GM21528 (cell line): ENCODE measurements around the gene LELP1.
"Not testable (repeated sequence)": the region's sequence is repeated elsewhere in the genome, so short reads cannot be mapped to it uniquely, and the experiment has no call there.

Experiments
- ATAC-seq: cut with Tn5 transposase; IDR thresholded peaks from one replicate; pipeline ENCODE4 v1.9.1; 2021; ENCODE audit warnings: mild to moderate bottlenecking, moderate library complexity; ENCODE audit not compliant: unreplicated experiment, low FRiP score

The LELP1 gene

GRCh38 chr1:153203130-153203529, at the start of gene LELP1:
Gene LELP1 (plus strand): TSS chr1:153203430. CDS start chr1:153204708, 1,278 bp downstream.
- no peak for ATAC-seq

GRCh38 chr1:153155541-153155940, 47.7 kb upstream of the LELP1 start:
- ATAC-seq: no peak

- no peak for ATAC-seq
Observed at GRCh38 chr1:153168686-153169085, 34.5 kb upstream of the LELP1 start.

- ATAC-seq: no peak
Observed at GRCh38 chr1:153174624-153175023, 28.6 kb upstream of the LELP1 start.

- no peak for ATAC-seq
Observed at GRCh38 chr1:153178922-153179321, 24.3 kb upstream of the LELP1 start.

GRCh38 chr1:153180556-153180955, 22.7 kb upstream of the LELP1 start:
- no peak for ATAC-seq

- ATAC-seq: not testable (repeated sequence)
Observed at GRCh38 chr1:153188301-153188700, 14.9 kb upstream of the LELP1 start.

- ATAC-seq: no peak
Observed at GRCh38 chr1:153190373-153190772, 12.9 kb upstream of the LELP1 start.

- no peak for ATAC-seq
Observed at GRCh38 chr1:153192697-153193096, 10.5 kb upstream of the LELP1 start.

- no peak for ATAC-seq
Observed at GRCh38 chr1:153194331-153195050, 8.7 kb upstream of the LELP1 start.

- no peak for ATAC-seq
Observed at GRCh38 chr1:153195216-153195615, 8.0 kb upstream of the LELP1 start.

- ATAC-seq: no peak
Observed at GRCh38 chr1:153202006-153202405, 1.2 kb upstream of the LELP1 start.

GRCh38 chr1:153206631-153207030, 3.4 kb downstream of the LELP1 start:
- no peak for ATAC-seq

- no peak for ATAC-seq
Observed at GRCh38 chr1:153210206-153210605, 7.0 kb downstream of the LELP1 start.

- no peak for ATAC-seq
Observed at GRCh38 chr1:153212201-153212600, 9.0 kb downstream of the LELP1 start.

GRCh38 chr1:153213519-153213918, 10.3 kb downstream of the LELP1 start:
- no peak for ATAC-seq

GRCh38 chr1:153217212-153217611, 14.0 kb downstream of the LELP1 start, which contains the start of gene PRR9:
Gene PRR9 (plus strand): TSS chr1:153217584. CDS start chr1:153218145, 561 bp downstream.
- no peak for ATAC-seq

- no peak for ATAC-seq
Observed at GRCh38 chr1:153217744-153218416, 14.7 kb downstream of the LELP1 start.

GRCh38 chr1:153220606-153221303, 17.5 kb downstream of the LELP1 start:
- no peak for ATAC-seq

GRCh38 chr1:153223040-153223891, 20.0 kb downstream of the LELP1 start:
- ATAC-seq: not testable (repeated sequence)
